Prostate gland (tissue), 2 donors: ENCODE measurements around the gene SNX13.

ENCODE experiments used
- POLR2AphosphoS5 ChIP-seq: sonication (generic); formaldehyde crosslinking; IDR thresholded peaks from one replicate; pipeline ENCODE4 v1.6.1; 2017; ENCODE audit warnings: antibody characterized with exemption
- TF ChIP-seq, protein P1 (sequence below), 4 experiments: fragments of 200-600 bp in 2 of 4; fragments of 450-650 bp in 2 of 4; sonication (generic) in 2 of 4; IDR thresholded peaks; 1 replicate in 3 of 4; 2 replicates in 1 of 4; pipeline ENCODE4 v1.5.1; 2016 to 2019; ENCODE audit warnings: antibody characterized with exemption in 4 of 4, mild to moderate bottlenecking in 2 of 4, moderate library complexity in 2 of 4

DNA sequence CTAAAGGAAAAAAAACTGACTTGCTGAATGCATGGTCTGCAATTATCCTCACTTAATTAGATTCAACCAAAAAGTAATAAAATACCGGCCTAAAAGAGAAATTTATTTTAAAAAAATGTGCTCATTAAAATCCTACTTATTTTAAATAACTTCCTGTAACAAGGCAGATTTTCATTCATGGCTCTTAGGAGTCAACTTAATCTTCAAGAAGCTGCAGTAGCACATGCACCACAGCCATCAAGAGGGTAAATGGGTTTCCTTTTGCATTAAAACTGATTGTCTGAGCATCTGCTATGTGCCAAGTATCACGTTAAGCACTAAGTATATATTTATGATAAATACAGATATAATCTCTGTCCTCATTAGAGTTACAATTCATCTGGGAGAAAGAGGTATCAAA is 69.9 kb downstream of the SNX13 start:
- TF ChIP-seq, protein P1, sequence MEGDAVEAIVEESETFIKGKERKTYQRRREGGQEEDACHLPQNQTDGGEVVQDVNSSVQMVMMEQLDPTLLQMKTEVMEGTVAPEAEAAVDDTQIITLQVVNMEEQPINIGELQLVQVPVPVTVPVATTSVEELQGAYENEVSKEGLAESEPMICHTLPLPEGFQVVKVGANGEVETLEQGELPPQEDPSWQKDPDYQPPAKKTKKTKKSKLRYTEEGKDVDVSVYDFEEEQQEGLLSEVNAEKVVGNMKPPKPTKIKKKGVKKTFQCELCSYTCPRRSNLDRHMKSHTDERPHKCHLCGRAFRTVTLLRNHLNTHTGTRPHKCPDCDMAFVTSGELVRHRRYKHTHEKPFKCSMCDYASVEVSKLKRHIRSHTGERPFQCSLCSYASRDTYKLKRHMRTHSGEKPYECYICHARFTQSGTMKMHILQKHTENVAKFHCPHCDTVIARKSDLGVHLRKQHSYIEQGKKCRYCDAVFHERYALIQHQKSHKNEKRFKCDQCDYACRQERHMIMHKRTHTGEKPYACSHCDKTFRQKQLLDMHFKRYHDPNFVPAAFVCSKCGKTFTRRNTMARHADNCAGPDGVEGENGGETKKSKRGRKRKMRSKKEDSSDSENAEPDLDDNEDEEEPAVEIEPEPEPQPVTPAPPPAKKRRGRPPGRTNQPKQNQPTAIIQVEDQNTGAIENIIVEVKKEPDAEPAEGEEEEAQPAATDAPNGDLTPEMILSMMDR (IDR thresholded peaks at IDR 0.05): no peak
- no peak for TF ChIP-seq POLR2AphosphoS5
